ENCODE measurements around the gene PNLIP.

Gene PNLIP

DNA sequence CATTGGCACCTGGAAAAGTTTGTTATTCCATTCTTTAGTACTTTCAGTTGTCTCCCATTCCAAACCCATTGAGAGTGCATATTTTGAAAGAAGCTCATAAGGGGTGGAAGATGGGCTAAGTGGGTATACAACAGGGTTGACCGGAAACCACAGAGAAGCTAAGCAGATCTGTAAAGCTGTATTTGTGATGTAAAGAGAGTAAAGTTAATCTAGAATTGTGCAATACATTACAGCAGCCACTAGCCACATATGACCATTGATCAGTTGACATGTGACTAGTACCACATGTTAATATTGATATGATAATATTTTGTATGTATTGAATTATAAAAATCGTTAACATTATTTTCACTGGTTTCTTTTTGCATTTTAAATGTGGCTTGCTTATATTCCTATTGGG, 4.9 kb upstream of the PNLIP start:
- TF ChIP-seq CTCF (IDR thresholded peaks at IDR 0.05; ENCODE audit: insufficient read depth, low read length, poor library complexity, severe bottlenecking): no peak
- H3K27me3 ChIP-seq (replicated peaks; ENCODE audit: control insufficient read depth, insufficient read depth, low read length): no peaks in the 10 kb centered on the region
- no peak overlapping the region for H3K4me3 ChIP-seq (replicated peaks; ENCODE audit: low read depth, low read length)
- no peak for DNase-seq (ENCODE audit: extremely low read depth, insufficient read length)
- H3K36me3 ChIP-seq (ENCODE audit: control insufficient read depth, insufficient read depth, low read length): no peaks in the 10 kb centered on the region

DNA sequence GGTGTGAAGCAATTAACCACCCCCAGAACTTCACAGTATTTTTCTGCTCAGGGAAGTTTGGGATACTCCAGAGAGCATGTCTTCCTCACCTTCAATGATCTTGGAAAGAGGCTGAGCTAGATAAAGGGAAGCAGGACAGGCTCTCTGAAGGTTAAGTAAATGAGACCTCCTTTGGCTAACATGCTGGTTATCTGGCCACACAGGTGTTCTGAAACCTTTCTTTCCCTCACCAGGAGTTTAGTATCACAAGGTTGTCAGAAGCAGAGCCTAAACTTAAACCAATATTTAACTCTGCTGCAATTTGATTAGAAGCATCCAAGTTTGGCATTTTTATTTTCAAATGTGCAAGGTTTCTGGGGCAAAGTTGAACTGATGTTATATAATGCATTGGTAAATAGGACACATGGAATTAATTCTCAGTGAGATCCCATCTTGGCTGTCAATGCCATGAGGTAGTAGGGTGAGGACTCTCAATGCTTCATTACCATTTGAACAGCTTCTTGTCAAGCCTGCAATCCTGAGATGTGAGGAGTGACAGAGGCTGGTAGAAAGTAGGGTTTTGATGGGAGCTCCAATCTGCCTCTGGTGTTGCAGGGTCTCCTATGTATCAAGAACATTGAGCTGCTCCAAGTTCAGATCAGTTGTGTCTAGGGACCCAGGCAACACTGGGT, 3.6 kb upstream of the PNLIP start:
- no peaks in the 10 kb centered on the region for H3K36me3 ChIP-seq (ENCODE audit: control insufficient read depth, insufficient read depth, low read length)
- no peak for DNase-seq (ENCODE audit: extremely low read depth, insufficient read length)
- no peaks in the 10 kb centered on the region; the same call in 1 of the 2 replicates for H3K27me3 ChIP-seq (replicated peaks; ENCODE audit: control insufficient read depth, insufficient read depth, low read length)
- H3K4me3 ChIP-seq (replicated peaks; ENCODE audit: low read depth, low read length): no peak overlapping the region
- no peak for TF ChIP-seq CTCF (IDR thresholded peaks at IDR 0.05; ENCODE audit: insufficient read depth, low read length, poor library complexity, severe bottlenecking)

DNA sequence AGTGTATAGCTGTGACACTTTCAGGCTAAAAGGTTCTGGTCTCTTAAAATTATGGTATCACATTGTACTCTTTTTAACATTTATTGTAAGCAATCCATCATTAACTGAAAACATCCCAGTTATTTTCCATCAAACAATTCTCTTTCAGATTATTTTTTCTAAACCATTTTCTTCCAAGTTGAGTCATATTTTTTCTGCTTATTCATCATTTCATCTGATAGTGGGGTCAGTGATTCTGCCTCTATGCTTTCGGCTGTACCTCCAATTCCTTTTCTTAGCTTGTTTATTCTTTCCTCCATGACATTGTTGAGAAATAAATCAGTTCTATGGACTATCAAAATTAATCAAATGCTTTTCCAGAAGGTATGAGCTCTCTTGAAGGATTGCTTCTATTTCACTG, 609 bp upstream of the PNLIP start:
- no peak for TF ChIP-seq CTCF (IDR thresholded peaks at IDR 0.05; ENCODE audit: insufficient read depth, low read length, poor library complexity, severe bottlenecking)
- H3K4me3 ChIP-seq (replicated peaks; ENCODE audit: low read depth, low read length): no peak overlapping the region
- H3K36me3 ChIP-seq (ENCODE audit: control insufficient read depth, insufficient read depth, low read length): no peaks in the 10 kb centered on the region
- no peak for DNase-seq (ENCODE audit: extremely low read depth, insufficient read length)
- no peaks in the 10 kb centered on the region; the same call in 1 of the 2 replicates for H3K27me3 ChIP-seq (replicated peaks; ENCODE audit: control insufficient read depth, insufficient read depth, low read length)

GRCh38 chr10:116548301-116548700, 2.6 kb downstream of the PNLIP start:
- DNase-seq (ENCODE audit: extremely low read depth, insufficient read length): no peak
- TF ChIP-seq CTCF (IDR thresholded peaks at IDR 0.05; ENCODE audit: insufficient read depth, low read length, poor library complexity, severe bottlenecking): no peak
- Histone ChIP-seq H3K36me3 (ENCODE audit: control insufficient read depth, insufficient read depth, low read length) (no peaks in the 10 kb centered on the region), H3K27me3 (replicated peaks; ENCODE audit: control insufficient read depth, insufficient read depth, low read length) (no peaks in the 10 kb centered on the region; the same call in 1 of the 2 replicates), H3K4me3 (replicated peaks; ENCODE audit: low read depth, low read length) (no peak overlapping the region)

DNA sequence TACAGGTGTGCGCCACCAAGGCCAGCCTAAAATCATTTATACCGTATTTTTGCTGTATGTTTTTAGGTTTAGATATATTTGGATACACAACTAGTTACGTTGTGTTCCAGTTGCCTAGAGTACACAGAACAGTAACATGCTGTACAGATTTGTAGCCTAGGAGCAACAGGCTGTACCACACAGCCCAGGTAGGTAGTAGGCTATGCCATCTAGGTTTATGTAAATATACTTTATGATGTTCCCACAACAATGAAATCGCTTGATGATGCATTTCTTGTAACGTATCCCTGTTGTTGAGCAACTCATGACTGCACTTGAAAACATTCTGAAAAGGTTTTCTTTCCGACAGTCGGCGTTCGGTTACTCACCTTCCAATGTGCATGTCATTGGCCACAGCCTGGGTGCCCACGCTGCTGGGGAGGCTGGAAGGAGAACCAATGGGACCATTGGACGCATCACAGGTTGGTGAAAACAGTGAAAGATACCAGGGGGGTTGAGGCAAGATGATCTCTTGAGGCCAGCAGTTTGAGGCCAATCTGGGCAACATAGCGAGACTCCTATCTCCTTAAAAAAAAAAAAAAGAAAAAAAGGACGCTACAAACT, 7.7 kb downstream of the PNLIP start:
- Histone ChIP-seq H3K36me3 (ENCODE audit: control insufficient read depth, insufficient read depth, low read length) (no peaks in the 10 kb centered on the region), H3K4me3 (replicated peaks; ENCODE audit: low read depth, low read length) (no peak overlapping the region), H3K27me3 (replicated peaks; ENCODE audit: control insufficient read depth, insufficient read depth, low read length) (no peaks in the 10 kb centered on the region)
- DNase-seq (ENCODE audit: extremely low read depth, insufficient read length): no peak
- no peak for TF ChIP-seq CTCF (IDR thresholded peaks at IDR 0.05; ENCODE audit: insufficient read depth, low read length, poor library complexity, severe bottlenecking)

Measured in GM06990 (cell line).